Type B pancreatic cell (in vitro differentiated cells): ENCODE measurements around the gene LY9. TPM values are rescaled to one million over a fixed set of nuclear protein-coding genes. Genes with fewer than 3 reads are reported as not detected.

Experiments used
- DNase-seq: peaks from one replicate; pipeline ENCODE4 v3.0.0; 2021; ENCODE audit warnings: mixed read lengths; ENCODE audit not compliant: unreplicated experiment; ENCODE audit errors: extremely low spot score
- H3K27ac Mint-ChIP-seq: 2 replicates; pipeline ENCODE4 v1.8.0; 2021; ENCODE audit warnings: mild to moderate bottlenecking, mixed read lengths
- H3K27me3 Mint-ChIP-seq: 2 replicates; pipeline ENCODE4 v1.8.0; 2021; ENCODE audit warnings: mixed read lengths
- H3K36me3 Mint-ChIP-seq: 2 replicates; pipeline ENCODE4 v1.8.0; 2021; ENCODE audit warnings: mixed read lengths
- H3K4me1 Mint-ChIP-seq: one replicate; pipeline ENCODE4 v1.8.0; 2021; ENCODE audit warnings: mixed read lengths; ENCODE audit not compliant: unreplicated experiment
- H3K4me3 Mint-ChIP-seq: 2 replicates; pipeline ENCODE4 v1.8.0; 2021; ENCODE audit warnings: mild to moderate bottlenecking, mixed read lengths
- H3K9me3 Mint-ChIP-seq: 2 replicates; pipeline ENCODE4 v1.8.0; 2021; ENCODE audit warnings: mixed read lengths
- CTCF ChIP-seq: fragments of 200-600 bp; sonication (generic); conservative IDR thresholded peaks from 2 replicates; pipeline ENCODE4 v1.5.0; 2021; ENCODE audit warnings: antibody characterized with exemption, mild to moderate bottlenecking
- total RNA-seq: library from RNA; stranded (reverse); gene quantifications from 2 replicates; pipeline ENCODE4 v1.2.1, GENCODE V29; 2021; ENCODE audit warnings: low replicate concordance

The LY9 gene
- total RNA-seq, 1 donor from 2014 or later, result not detected

- H3K27me3 Mint-ChIP-seq, result peaks cover 5% of the 10 kb centered on the region
- no peaks in the 10 kb centered on the region for H3K4me1 Mint-ChIP-seq
- no peak for TF ChIP-seq CTCF
- H3K9me3 Mint-ChIP-seq, result no peaks in the 10 kb centered on the region
- no peak overlapping the region for H3K27ac Mint-ChIP-seq
- no peak overlapping the region for H3K4me3 Mint-ChIP-seq
- no peaks in the 10 kb centered on the region for H3K36me3 Mint-ChIP-seq
- DNase-seq, result no peak
Measured at GRCh38 chr1:160846281-160846680, 50.3 kb downstream of the LY9 start.

- Mint-ChIP-seq H3K36me3 (no peaks in the 10 kb centered on the region), H3K27me3 (peaks cover 2% of the 10 kb centered on the region), H3K27ac (no peak overlapping the region), H3K4me3 (no peak overlapping the region), H3K4me1 (no peaks in the 10 kb centered on the region), H3K9me3 (no peaks in the 10 kb centered on the region)
- no peak for TF ChIP-seq CTCF
- no peak for DNase-seq
Measured at GRCh38 chr1:160850541-160850940, 54.6 kb downstream of the LY9 start.

GRCh38 chr1:160850993-160851392, 55.0 kb downstream of the LY9 start:
- H3K36me3 Mint-ChIP-seq, result no peaks in the 10 kb centered on the region
- H3K9me3 Mint-ChIP-seq, result no peaks in the 10 kb centered on the region
- no peak for TF ChIP-seq CTCF
- peaks cover 2% of the 10 kb centered on the region for H3K27me3 Mint-ChIP-seq
- no peak for DNase-seq
- H3K4me1 Mint-ChIP-seq, result no peaks in the 10 kb centered on the region
- no peak overlapping the region for H3K27ac Mint-ChIP-seq
- H3K4me3 Mint-ChIP-seq, result no peak overlapping the region

GRCh38 chr1:160853014-160853413, 57.0 kb downstream of the LY9 start:
- no peaks in the 10 kb centered on the region for H3K9me3 Mint-ChIP-seq
- peaks cover 2% of the 10 kb centered on the region for H3K27me3 Mint-ChIP-seq
- no peaks in the 10 kb centered on the region for H3K4me1 Mint-ChIP-seq
- no peak overlapping the region for H3K4me3 Mint-ChIP-seq
- DNase-seq, result no peak
- H3K36me3 Mint-ChIP-seq, result no peaks in the 10 kb centered on the region
- no peak overlapping the region for H3K27ac Mint-ChIP-seq
- TF ChIP-seq CTCF, result no peak

GRCh38 chr1:160853754-160854153, 57.8 kb downstream of the LY9 start:
- no peak for TF ChIP-seq CTCF
- no peaks in the 10 kb centered on the region for H3K36me3 Mint-ChIP-seq
- H3K4me1 Mint-ChIP-seq, result no peaks in the 10 kb centered on the region
- no peak overlapping the region for H3K4me3 Mint-ChIP-seq
- no peak for DNase-seq
- H3K9me3 Mint-ChIP-seq, result no peaks in the 10 kb centered on the region
- peaks cover 2% of the 10 kb centered on the region for H3K27me3 Mint-ChIP-seq
- H3K27ac Mint-ChIP-seq, result peak overlapping the region; percentile 62
